Parathyroid adenoma (tissue), 2 donors: Measurements from ENCODE around the gene KCNT1.

Experiments
- H2AFZ ChIP-seq: fragments of 300-600 bp; sonication (generic); one replicate; pipeline ENCODE4 v1.7.0; 2017; ENCODE audit warnings: antibody characterized with exemption, mild to moderate bottlenecking
- H3K27ac ChIP-seq: fragments of 300-600 bp; sonication (generic); one replicate; pipeline ENCODE4 v1.7.0; 2017
- H3K27me3 ChIP-seq: fragments of 300-600 bp; sonication (generic); one replicate; pipeline ENCODE4 v1.7.0; 2017; ENCODE audit warnings: low read length; ENCODE audit not compliant: control insufficient read depth, insufficient read depth
- H3K36me3 ChIP-seq: fragments of 300-600 bp; sonication (generic); one replicate; pipeline ENCODE4 v1.7.0; 2017; ENCODE audit warnings: low read length; ENCODE audit not compliant: control insufficient read depth, insufficient read depth
- H3K4me1 ChIP-seq: fragments of 300-600 bp; sonication (generic); one replicate; pipeline ENCODE4 v1.7.0; 2017; ENCODE audit warnings: control low read depth
- H3K4me2 ChIP-seq: fragments of 300-600 bp; sonication (generic); one replicate; pipeline ENCODE4 v1.7.0; 2017; ENCODE audit warnings: low read length
- H3K4me3 ChIP-seq: fragments of 300-600 bp; sonication (generic); one replicate; pipeline ENCODE4 v1.7.0; 2017; ENCODE audit warnings: low read depth, low read length
- H3K79me2 ChIP-seq: fragments of 300-600 bp; sonication (generic); one replicate; pipeline ENCODE4 v1.7.0; 2017; ENCODE audit warnings: control low read depth
- H3K9ac ChIP-seq: fragments of 300-600 bp; sonication (generic); one replicate; pipeline ENCODE4 v1.7.0; 2017; ENCODE audit warnings: mild to moderate bottlenecking
- H3K9me3 ChIP-seq: fragments of 300-600 bp; sonication (generic); one replicate; pipeline ENCODE4 v1.7.0; 2017; ENCODE audit warnings: low read length; ENCODE audit not compliant: control insufficient read depth
- TF ChIP-seq, protein P1 (sequence below): fragments of 300-600 bp; sonication (generic); IDR thresholded peaks from one replicate; pipeline ENCODE4 v1.7.0; 2017; ENCODE audit warnings: antibody characterized with exemption, mild to moderate bottlenecking
- donor health status: primary hyperparathyroidism.

KCNT1 gene

DNA sequence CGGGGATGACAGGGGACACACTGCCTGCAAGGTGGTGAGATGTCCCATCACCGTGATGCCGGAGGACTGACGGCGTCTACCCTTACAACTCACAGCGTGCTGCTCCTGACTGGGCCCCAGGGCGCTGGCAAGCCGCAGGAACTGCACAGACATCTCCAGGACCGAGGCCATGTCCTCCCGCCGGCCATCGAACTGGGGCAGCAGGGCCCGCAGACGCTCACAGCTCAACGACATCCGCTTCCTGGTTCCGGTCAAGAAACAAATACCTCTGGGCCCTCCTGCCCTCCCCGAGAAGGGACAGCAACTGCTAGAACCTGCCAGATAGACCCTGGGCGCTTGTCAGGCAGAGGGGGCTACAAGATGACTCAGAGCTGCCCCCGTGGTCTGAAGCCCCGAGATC lies 3.7 kb upstream of the KCNT1 start:
- no peak overlapping the region for H3K4me2 ChIP-seq
- H3K9me3 ChIP-seq, result no peaks in the 10 kb centered on the region
- no peak overlapping the region for H3K27ac ChIP-seq
- no peak overlapping the region for H3K4me3 ChIP-seq
- peaks cover 7% of the 10 kb centered on the region for H3K27me3 ChIP-seq
- no peak overlapping the region for H2AFZ ChIP-seq
- TF ChIP-seq, protein P1, sequence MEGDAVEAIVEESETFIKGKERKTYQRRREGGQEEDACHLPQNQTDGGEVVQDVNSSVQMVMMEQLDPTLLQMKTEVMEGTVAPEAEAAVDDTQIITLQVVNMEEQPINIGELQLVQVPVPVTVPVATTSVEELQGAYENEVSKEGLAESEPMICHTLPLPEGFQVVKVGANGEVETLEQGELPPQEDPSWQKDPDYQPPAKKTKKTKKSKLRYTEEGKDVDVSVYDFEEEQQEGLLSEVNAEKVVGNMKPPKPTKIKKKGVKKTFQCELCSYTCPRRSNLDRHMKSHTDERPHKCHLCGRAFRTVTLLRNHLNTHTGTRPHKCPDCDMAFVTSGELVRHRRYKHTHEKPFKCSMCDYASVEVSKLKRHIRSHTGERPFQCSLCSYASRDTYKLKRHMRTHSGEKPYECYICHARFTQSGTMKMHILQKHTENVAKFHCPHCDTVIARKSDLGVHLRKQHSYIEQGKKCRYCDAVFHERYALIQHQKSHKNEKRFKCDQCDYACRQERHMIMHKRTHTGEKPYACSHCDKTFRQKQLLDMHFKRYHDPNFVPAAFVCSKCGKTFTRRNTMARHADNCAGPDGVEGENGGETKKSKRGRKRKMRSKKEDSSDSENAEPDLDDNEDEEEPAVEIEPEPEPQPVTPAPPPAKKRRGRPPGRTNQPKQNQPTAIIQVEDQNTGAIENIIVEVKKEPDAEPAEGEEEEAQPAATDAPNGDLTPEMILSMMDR, result no peak
- no peaks in the 10 kb centered on the region for H3K36me3 ChIP-seq
- no peak overlapping the region for H3K9ac ChIP-seq
- no peaks in the 10 kb centered on the region for H3K79me2 ChIP-seq
- H3K4me1 ChIP-seq, result no peaks in the 10 kb centered on the region

DNA sequence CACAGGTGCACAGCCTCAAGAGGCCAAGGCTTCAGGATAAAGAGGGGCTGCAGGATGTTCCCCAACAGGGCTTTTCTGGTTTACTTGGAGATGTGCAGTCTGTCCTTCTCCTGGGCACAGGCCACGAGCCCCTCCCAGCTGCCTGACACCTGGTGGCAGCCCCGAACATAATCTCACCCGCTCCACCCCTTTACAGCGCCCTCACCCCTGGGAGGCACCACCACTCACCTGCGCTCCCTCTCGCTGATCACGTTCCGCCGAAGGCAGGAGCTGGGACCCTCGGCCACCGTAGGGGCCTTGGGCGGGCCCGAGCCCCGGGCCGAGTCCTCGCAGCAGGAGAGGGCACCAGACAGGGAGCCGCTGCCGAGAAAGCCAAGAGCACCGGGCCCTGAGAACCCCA lies 3.2 kb upstream of the KCNT1 start:
- Histone ChIP-seq H3K79me2 (no peaks in the 10 kb centered on the region), H3K4me2 (no peak overlapping the region), H3K9ac (no peak overlapping the region), H3K27ac (no peak overlapping the region), H2AFZ (no peak overlapping the region), H3K36me3 (no peaks in the 10 kb centered on the region), H3K4me1 (no peaks in the 10 kb centered on the region), H3K9me3 (no peaks in the 10 kb centered on the region), H3K4me3 (no peak overlapping the region), H3K27me3 (peaks cover 7% of the 10 kb centered on the region)
- TF ChIP-seq, protein P1, result no peak

DNA sequence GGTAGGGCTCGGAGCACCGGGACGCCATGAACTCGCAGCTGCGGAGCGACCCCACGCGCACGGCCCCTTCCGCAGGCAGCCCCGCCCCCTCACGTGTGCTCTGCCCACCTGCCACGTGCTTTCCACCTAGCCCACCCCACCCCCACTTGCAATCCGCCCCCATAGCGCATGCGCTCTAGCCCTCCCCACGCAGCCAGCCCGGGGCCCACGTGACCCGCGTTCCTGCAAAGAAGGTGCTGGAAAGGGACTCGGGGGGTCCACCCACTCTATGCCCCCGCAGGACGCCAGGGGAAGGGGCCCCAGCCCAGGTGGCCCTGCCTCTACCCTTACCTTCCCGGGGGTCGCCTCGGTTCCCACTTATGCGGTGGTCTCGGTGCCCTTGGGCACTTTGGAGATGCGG lies 2.5 kb upstream of the KCNT1 start, which contains the start of gene SOHLH1:
SOHLH1 (minus strand) TSS at position 42 of the 400 bp plus-strand sequence; CDS start at position 28, 14 bp downstream.
- H3K79me2 ChIP-seq, result no peaks in the 10 kb centered on the region
- no peaks in the 10 kb centered on the region for H3K36me3 ChIP-seq
- H3K27me3 ChIP-seq, result peaks cover 7% of the 10 kb centered on the region
- H3K4me3 ChIP-seq, result no peak within 1 kb of the TSS
- TF ChIP-seq, protein P1, result no peak
- H2AFZ ChIP-seq, result no peak within 1 kb of the TSS
- H3K27ac ChIP-seq, result no peak within 1 kb of the TSS
- H3K9me3 ChIP-seq, result no peaks in the 10 kb centered on the region
- no peak within 1 kb of the TSS for H3K9ac ChIP-seq
- H3K4me2 ChIP-seq, result no peak within 1 kb of the TSS
- no peaks in the 10 kb centered on the region for H3K4me1 ChIP-seq

DNA sequence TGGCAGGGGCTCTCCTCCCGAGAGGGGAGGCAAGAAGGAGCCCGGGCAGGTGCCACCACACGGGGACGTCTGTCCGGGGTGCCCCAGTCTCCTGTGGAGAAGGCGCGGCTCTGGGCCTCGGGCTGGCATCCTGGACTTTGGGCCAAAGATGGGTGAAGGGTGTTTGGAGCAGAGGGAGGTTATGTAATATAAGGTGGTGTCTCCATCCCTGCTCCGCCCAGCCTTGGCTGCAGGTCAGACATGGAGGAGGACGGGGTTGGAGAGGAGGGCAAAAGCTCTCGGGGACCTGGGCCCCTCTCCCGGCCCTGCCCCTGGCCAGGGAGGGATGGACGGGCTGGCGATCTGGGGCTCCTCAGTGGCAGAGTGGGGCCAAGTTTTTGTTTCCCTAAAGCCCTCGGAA lies 1.5 kb upstream of the KCNT1 start:
- Histone ChIP-seq H3K36me3 (no peaks in the 10 kb centered on the region), H3K9me3 (no peaks in the 10 kb centered on the region), H3K27ac (no peak overlapping the region), H3K79me2 (no peaks in the 10 kb centered on the region), H2AFZ (no peak overlapping the region), H3K4me3 (no peak overlapping the region), H3K4me1 (no peaks in the 10 kb centered on the region), H3K4me2 (no peak overlapping the region), H3K27me3 (peaks cover 7% of the 10 kb centered on the region), H3K9ac (no peak overlapping the region)
- TF ChIP-seq, protein P1, result no peak

DNA sequence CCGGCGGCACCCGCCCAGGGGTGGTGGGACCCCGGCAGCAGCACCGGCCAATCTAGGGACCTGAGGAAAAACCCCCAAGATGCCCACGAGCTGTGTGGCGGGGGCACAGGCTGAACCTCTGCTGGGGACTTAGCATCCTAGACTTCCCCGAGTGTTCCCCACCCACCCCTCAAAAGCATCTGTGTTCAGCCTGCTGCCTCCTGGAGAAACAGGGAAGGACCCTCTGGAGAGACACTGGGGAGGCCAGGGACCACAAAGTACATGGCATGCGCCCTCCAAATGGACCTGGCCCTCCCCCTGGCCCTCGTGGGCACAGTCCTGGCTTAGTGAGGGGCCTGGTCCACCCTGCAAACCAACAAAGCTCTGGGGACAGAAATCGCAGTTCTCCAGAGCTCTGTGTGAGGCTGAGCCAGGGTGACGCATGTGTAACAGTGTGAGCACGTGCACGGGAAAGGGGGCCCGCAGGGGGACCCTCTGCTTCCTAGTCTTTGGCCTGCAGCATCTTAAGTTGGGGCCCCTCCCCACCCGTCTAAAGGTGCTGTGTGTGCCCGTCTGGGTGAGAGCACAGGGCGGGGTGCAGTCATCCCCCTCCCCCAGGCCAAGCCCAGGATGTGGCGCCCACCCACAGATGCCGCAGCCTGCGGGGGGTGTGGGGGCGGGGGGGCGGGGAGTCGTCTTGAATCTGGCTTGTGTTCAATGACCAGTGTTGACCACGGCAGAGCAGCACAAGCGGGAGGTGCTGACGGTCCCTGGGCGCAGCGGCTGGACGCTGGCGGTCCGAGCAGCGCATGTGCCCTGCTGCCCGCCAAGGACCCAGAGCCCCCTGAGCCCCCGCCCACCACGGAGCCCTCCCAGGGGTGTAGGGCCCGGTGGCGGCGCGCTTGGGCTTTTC lies 672 bp upstream of the KCNT1 start:
- Histone ChIP-seq H3K4me1 (no peaks in the 10 kb centered on the region), H3K4me3 (no peak overlapping the region), H3K9me3 (no peaks in the 10 kb centered on the region), H3K27me3 (peaks cover 7% of the 10 kb centered on the region), H3K9ac (no peak overlapping the region), H3K27ac (no peak overlapping the region), H2AFZ (no peak overlapping the region), H3K79me2 (no peaks in the 10 kb centered on the region), H3K4me2 (no peak overlapping the region), H3K36me3 (no peaks in the 10 kb centered on the region)
- TF ChIP-seq, protein P1, result no peak
